ENCODE results near the gene HOXC4.
"Not testable (repeated sequence)": the region's sequence is repeated elsewhere in the genome, so short reads cannot be mapped to it uniquely, and the experiment has no call there.

HOXC4 gene

GRCh38 chr12:54090312-54090711, 36.7 kb downstream of the HOXC4 start:
- not testable (repeated sequence) for DNase-seq (ENCODE audit: low read depth in 3 of 3)

GRCh38 chr12:54092943-54093342, 39.3 kb downstream of the HOXC4 start:
- not testable (repeated sequence) for DNase-seq (ENCODE audit: low read depth in 3 of 3)

- not testable (repeated sequence) for DNase-seq (ENCODE audit: low read depth in 3 of 3)
Measured at GRCh38 chr12:54095928-54096327, 42.3 kb downstream of the HOXC4 start.

- DNase-seq (ENCODE audit: low read depth in 3 of 3) = not testable (repeated sequence)
Measured at GRCh38 chr12:54098644-54099043, 45.0 kb downstream of the HOXC4 start.

- not testable (repeated sequence) for DNase-seq (ENCODE audit: low read depth in 3 of 3)
Measured at GRCh38 chr12:54100588-54100987, 47.0 kb downstream of the HOXC4 start.

- DNase-seq (ENCODE audit: low read depth in 3 of 3) = not testable (repeated sequence)
Measured at GRCh38 chr12:54102223-54102622, 48.6 kb downstream of the HOXC4 start.

GRCh38 chr12:54103827-54104226, 50.2 kb downstream of the HOXC4 start:
- not testable (repeated sequence) for DNase-seq (ENCODE audit: low read depth in 3 of 3)
